Fibroblast of the aortic adventitia (primary cell): Measurements from ENCODE around the gene PET117. TPM values are rescaled to one million over a fixed set of nuclear protein-coding genes. Genes with fewer than 3 reads are reported as not detected.
"Not testable (repeated sequence)": the region's sequence is repeated elsewhere in the genome, so short reads cannot be mapped to it uniquely, and the experiment has no call there.

ENCODE experiments used
- DNase-seq: peaks from one replicate; pipeline ENCODE4 v3.0.0-alpha.2; 2010; ENCODE audit warnings: low read depth
- H3K4me3 ChIP-seq: 2 replicates; pipeline ENCODE4 v1.5.1; 2011; ENCODE audit warnings: low read depth, mild to moderate bottlenecking, control low read depth, low read length, moderate library complexity
- CTCF ChIP-seq: IDR thresholded peaks from 2 replicates; pipeline ENCODE4 v1.5.1; 2011; ENCODE audit warnings: mild to moderate bottlenecking, low read length, control low read depth, inconsistent platforms; ENCODE audit not compliant: insufficient read depth
- total RNA-seq: library from RNA; depleted of rRNA; stranded (reverse); fragments of >200 nt; gene quantifications from 2 replicates; pipeline ENCODE4 v1.2.3, GENCODE V29; 2012; ENCODE audit warnings: low replicate concordance

Gene PET117
- 12.9 and 26.1 TPM in 2 replicates for total RNA-seq

GRCh38 chr20:18137412-18138265 is at the start of gene PET117, which contains the start of gene KAT14:
TSS of gene PET117 (plus strand) at chr20:18137863. CDS start at chr20:18137956, 93 bp downstream.
TSS of gene KAT14 (plus strand) at chr20:18137863. CDS start at chr20:18142661, 4,798 bp downstream.
- peak within 1 kb of the TSS; percentile 89 for H3K4me3 ChIP-seq
- DNase-seq, result peak; percentile 91
- TF ChIP-seq CTCF, result peak; percentile 2

- not testable (repeated sequence) for DNase-seq, H3K4me3 ChIP-seq
These were observed 49.4 kb upstream of the PET117 start for GRCh38 chr20:18088298-18088697.

GRCh38 chr20:18088841-18089240 is 48.8 kb upstream of the PET117 start:
- not testable (repeated sequence) for DNase-seq, H3K4me3 ChIP-seq

- no peak for DNase-seq
- H3K4me3 ChIP-seq, result no peak overlapping the region
- TF ChIP-seq CTCF, result no peak
These were observed 47.6 kb upstream of the PET117 start for GRCh38 chr20:18090044-18090443.

- DNase-seq, result no peak
- TF ChIP-seq CTCF, result no peak
- no peak overlapping the region for H3K4me3 ChIP-seq
These were observed 47.2 kb upstream of the PET117 start for GRCh38 chr20:18090477-18090876.

- DNase-seq, result no peak
- H3K4me3 ChIP-seq, result no peak overlapping the region
- no peak for TF ChIP-seq CTCF
These were observed 46.0 kb upstream of the PET117 start for GRCh38 chr20:18091623-18092022.

- no peak for TF ChIP-seq CTCF
- H3K4me3 ChIP-seq, result no peak overlapping the region
- DNase-seq, result no peak
These were observed 44.8 kb upstream of the PET117 start for GRCh38 chr20:18092890-18093289.

GRCh38 chr20:18093388-18093787 is 44.3 kb upstream of the PET117 start:
- no peak for DNase-seq
- no peak for TF ChIP-seq CTCF
- H3K4me3 ChIP-seq, result no peak overlapping the region
